Measurements from ENCODE around the gene POLA2.

Gene POLA2

GRCh38 chr11:65295571-65296341 lies 34.0 kb downstream of the POLA2 start:
- H3K4me2 ChIP-seq, result peak overlapping the region in 10 of 11 experiments; percentile 13 to 95 (median 91); a peak in 17 of 22 replicates
- no peaks in the 10 kb centered on the region for H4K20me1 ChIP-seq
- H3K36me3 ChIP-seq, result peaks cover 19 to 77% (median 70%) of the 10 kb centered on the region in 11 experiments; a peak in 21 of 22 replicates
- peak overlapping the region in 9 of 11 experiments; percentile 90 to 100 (median 99); a peak in 18 of 22 replicates for H3K27ac ChIP-seq
- no peak for TF ChIP-seq Cebpa-rat (IDR thresholded peaks at IDR 0.05)
- peaks cover 41 to 95% (median 83%) of the 10 kb centered on the region in 10 experiments for H3K4me1 ChIP-seq
- H3K27me3 ChIP-seq, result no peaks in the 10 kb centered on the region
- H3K9me3 ChIP-seq (replicated peaks in 1 of 11), result no peaks in the 10 kb centered on the region
- no peak overlapping the region for H3K4me3 ChIP-seq
- peak overlapping the region in 7 of 11 experiments; percentile 81 to 94 (median 89); a peak in 11 of 22 replicates for H3K9ac ChIP-seq

GRCh38 chr11:65297026-65297672 lies 35.4 kb downstream of the POLA2 start:
- H3K36me3 ChIP-seq, result peaks cover 19 to 86% (median 75%) of the 10 kb centered on the region in 11 experiments; a peak in 21 of 22 replicates
- TF ChIP-seq Cebpa-rat (IDR thresholded peaks at IDR 0.05), result no peak
- no peaks in the 10 kb centered on the region for H3K27me3 ChIP-seq
- H3K4me1 ChIP-seq, result peaks cover 33 to 96% (median 82%) of the 10 kb centered on the region in 10 experiments
- no peaks in the 10 kb centered on the region for H3K9me3 ChIP-seq (replicated peaks in 1 of 11)
- H3K27ac ChIP-seq, result peak overlapping the region in 8 of 11 experiments; percentile 31 to 100 (median 99); a peak in 15 of 22 replicates
- no peak overlapping the region for H3K4me3 ChIP-seq
- no peaks in the 10 kb centered on the region for H4K20me1 ChIP-seq
- H3K4me2 ChIP-seq, result peak overlapping the region in 1 of 11 experiments; percentile 7; a peak in 1 of 22 replicates
- peak overlapping the region in 6 of 11 experiments; percentile 7 to 54 (median 22); a peak in 6 of 22 replicates for H3K9ac ChIP-seq

- no peaks in the 10 kb centered on the region for H4K20me1 ChIP-seq
- no peaks in the 10 kb centered on the region for H3K9me3 ChIP-seq (replicated peaks in 1 of 11)
- H3K9ac ChIP-seq, result peak overlapping the region in 6 of 11 experiments; percentile 5 to 38 (median 30); a peak in 8 of 22 replicates
- peaks cover 19 to 95% (median 75%) of the 10 kb centered on the region in 11 experiments; a peak in 21 of 22 replicates for H3K36me3 ChIP-seq
- no peak for TF ChIP-seq Cebpa-rat (IDR thresholded peaks at IDR 0.05)
- peak overlapping the region in 8 of 11 experiments; percentile 30 to 100 (median 44); a peak in 11 of 22 replicates for H3K27ac ChIP-seq
- no peaks in the 10 kb centered on the region for H3K27me3 ChIP-seq
- no peak overlapping the region for H3K4me2 ChIP-seq
- H3K4me3 ChIP-seq, result no peak overlapping the region
- H3K4me1 ChIP-seq, result peaks cover 26 to 94% (median 78%) of the 10 kb centered on the region in 10 experiments
Measured at GRCh38 chr11:65298131-65298535, 36.4 kb downstream of the POLA2 start.

- H3K9ac ChIP-seq, result peak overlapping the region in 4 of 11 experiments; percentile 31 to 40 (median 36); a peak in 3 of 22 replicates
- no peaks in the 10 kb centered on the region for H4K20me1 ChIP-seq
- no peaks in the 10 kb centered on the region for H3K27me3 ChIP-seq
- H3K36me3 ChIP-seq, result peaks cover 24 to 96% (median 77%) of the 10 kb centered on the region in 11 experiments; a peak in 21 of 22 replicates
- peak overlapping the region in 9 of 11 experiments; percentile 9 to 100 (median 44); a peak in 16 of 22 replicates for H3K27ac ChIP-seq
- TF ChIP-seq Cebpa-rat (IDR thresholded peaks at IDR 0.05), result no peak
- peak overlapping the region in 5 of 11 experiments; percentile 0 to 35 (median 10); a peak in 5 of 22 replicates for H3K4me2 ChIP-seq
- H3K4me3 ChIP-seq, result no peak overlapping the region
- H3K9me3 ChIP-seq (replicated peaks in 1 of 11), result no peaks in the 10 kb centered on the region
- H3K4me1 ChIP-seq, result peaks cover 20 to 88% (median 72%) of the 10 kb centered on the region in 10 experiments
Measured at GRCh38 chr11:65298655-65299179, 37.0 kb downstream of the POLA2 start.

- no peaks in the 10 kb centered on the region for H3K27me3 ChIP-seq
- H3K9me3 ChIP-seq (replicated peaks in 1 of 11), result no peaks in the 10 kb centered on the region
- no peak overlapping the region; a peak in 1 of 22 replicates for H3K9ac ChIP-seq
- H3K27ac ChIP-seq, result peak overlapping the region in 4 of 11 experiments; percentile 20 to 100 (median 50); a peak in 3 of 22 replicates
- no peak overlapping the region for H3K4me3 ChIP-seq
- peaks cover 10 to 74% (median 53%) of the 10 kb centered on the region in 10 experiments; a peak in 19 of 20 replicates for H3K4me1 ChIP-seq
- H3K36me3 ChIP-seq, result peaks cover 15 to 94% (median 68%) of the 10 kb centered on the region in 11 experiments; a peak in 21 of 22 replicates
- peak overlapping the region in 4 of 11 experiments; percentile 74 to 83 (median 80); a peak in 5 of 22 replicates for H3K4me2 ChIP-seq
- no peaks in the 10 kb centered on the region for H4K20me1 ChIP-seq
- TF ChIP-seq Cebpa-rat (IDR thresholded peaks at IDR 0.05), result no peak
Measured at GRCh38 chr11:65300621-65301275, 39.0 kb downstream of the POLA2 start.

- no peaks in the 10 kb centered on the region for H4K20me1 ChIP-seq
- H3K4me2 ChIP-seq, result peak overlapping the region; percentile 29 to 84 (median 67); a peak in 19 of 22 replicates
- H3K4me3 ChIP-seq, result no peak overlapping the region
- H3K27me3 ChIP-seq, result no peaks in the 10 kb centered on the region
- peak overlapping the region in 10 of 11 experiments; percentile 6 to 73 (median 49); a peak in 18 of 22 replicates for H3K27ac ChIP-seq
- peaks cover 18 to 74% (median 47%) of the 10 kb centered on the region in 10 experiments; a peak in 19 of 20 replicates for H3K4me1 ChIP-seq
- H3K9me3 ChIP-seq (replicated peaks in 1 of 11), result no peaks in the 10 kb centered on the region
- peak overlapping the region; percentile 6 to 62 (median 28); a peak in 11 of 22 replicates for H3K9ac ChIP-seq
- no peak for TF ChIP-seq Cebpa-rat (IDR thresholded peaks at IDR 0.05)
- H3K36me3 ChIP-seq, result peaks cover 11 to 91% (median 61%) of the 10 kb centered on the region in 11 experiments; a peak in 20 of 22 replicates
Measured at GRCh38 chr11:65301491-65302329, 39.9 kb downstream of the POLA2 start.

GRCh38 chr11:65303555-65303954 lies 41.8 kb downstream of the POLA2 start:
- no peak for TF ChIP-seq Cebpa-rat (IDR thresholded peaks at IDR 0.05)
- Histone ChIP-seq H3K36me3 (peaks cover under 1 to 72% (median 45%) of the 10 kb centered on the region in 11 experiments; a peak in 19 of 22 replicates), H4K20me1 (no peaks in the 10 kb centered on the region), H3K9me3 (replicated peaks in 1 of 11) (no peaks in the 10 kb centered on the region), H3K4me1 (peaks cover 29 to 77% (median 57%) of the 10 kb centered on the region in 10 experiments), H3K27ac (no peak overlapping the region), H3K4me3 (no peak overlapping the region), H3K9ac (no peak overlapping the region), H3K4me2 (no peak overlapping the region), H3K27me3 (no peaks in the 10 kb centered on the region)
